Fibroblast of lung (primary cell): Measurements from ENCODE around the gene CNOT2.
"Not testable (repeated sequence)": the region's sequence is repeated elsewhere in the genome, so short reads cannot be mapped to it uniquely, and the experiment has no call there.

Experiments
- CTCF ChIP-seq, 2 donors: IDR thresholded peaks in 1 of 2; conservative IDR thresholded peaks in 1 of 2; 1 replicate in 1 of 2; 2 replicates in 1 of 2; pipeline ENCODE4 v1.5.1; 2011 to 2012; ENCODE audit warnings: low read length in 2 of 2, control low read depth in 1 of 2, inconsistent platforms in 1 of 2, low read depth in 1 of 2, mild to moderate bottlenecking in 1 of 2
- EZH2 ChIP-seq: IDR thresholded peaks from 2 replicates; pipeline ENCODE4 v1.5.1; 2012; ENCODE audit warnings: low read length, control low read depth, mild to moderate bottlenecking; ENCODE audit errors: missing control alignments

GRCh38 chr12:70392631-70393030, 149.4 kb downstream of the CNOT2 start:
- not testable (repeated sequence) for TF ChIP-seq CTCF (conservative IDR thresholded peaks at IDR 0.05 in 1 of 2, IDR thresholded peaks at IDR 0.05 in 1 of 2; ENCODE audit: low read depth in 1 of 2, low read length in 2 of 2); EZH2
